PC-3 (cell line): ENCODE measurements around the gene ONECUT3. TPM values are rescaled to one million over a fixed set of nuclear protein-coding genes. Genes with fewer than 3 reads are reported as not detected.

ENCODE experiments used
- ATAC-seq: fragments of 200-7000 bp; cut with Tn5 transposase; 2 replicates; pipeline ENCODE4 v1.9.1; 2020; ENCODE audit warnings: mild to moderate bottlenecking, moderate library complexity
- BruUV-seq: library from RNA; stranded (reverse); fragments of 400-500 nt; replicated peaks from 2 replicates; lab custom pipeline; 2021; lab: Mats Ljungman, UMichigan
- CTCF ChIA-PET: fragments of 300-600 bp; sonication (Branson Sonifier 250); formaldehyde crosslinking; loops from one replicate; lab custom pipeline; 2022; ENCODE audit warnings: antibody characterized with exemption; lab: Charles Lee
- POLR2A ChIA-PET: fragments of 300-600 bp; sonication (Branson Sonifier 250); formaldehyde crosslinking; loops from one replicate; lab custom pipeline; 2022; ENCODE audit warnings: antibody characterized with exemption; ENCODE audit not compliant: unreplicated experiment; lab: Charles Lee
- DNase-seq: peaks from one replicate; pipeline ENCODE4 v3.0.0-alpha.2; 2015
- H2AFZ ChIP-seq: fragments of 300-600 bp; sonication (generic); 2 replicates; pipeline ENCODE4 v1.6.0; 2016; ENCODE audit warnings: antibody characterized with exemption, low read length
- H3F3A ChIP-seq: fragments of 300-600 bp; sonication (generic); one replicate; pipeline ENCODE4 v1.6.0; 2017; ENCODE audit warnings: antibody characterized with exemption, low read length, control low read depth, mild to moderate bottlenecking; ENCODE audit not compliant: unreplicated experiment
- H3K27ac ChIP-seq: fragments of 300-600 bp; sonication (generic); 2 replicates; pipeline ENCODE4 v1.5.1; 2016; ENCODE audit warnings: mild to moderate bottlenecking, low read length
- H3K27me3 ChIP-seq: fragments of 300-600 bp; sonication (generic); 2 replicates; pipeline ENCODE4 v1.6.1; 2016; ENCODE audit warnings: low read length, mixed read lengths
- H3K36me3 ChIP-seq: fragments of 300-600 bp; sonication (generic); 2 replicates; pipeline ENCODE4 v1.6.1; 2016; ENCODE audit warnings: low read depth, mixed run types, low read length, mixed read lengths
- H3K4me1 ChIP-seq: fragments of 300-600 bp; sonication (generic); 2 replicates; pipeline ENCODE4 v1.5.1; 2016; ENCODE audit warnings: low read length; ENCODE audit not compliant: insufficient read depth
- H3K4me2 ChIP-seq: fragments of 300-600 bp; sonication (generic); 2 replicates; pipeline ENCODE4 v1.6.0; 2016; ENCODE audit warnings: low read length
- H3K4me3 ChIP-seq: fragments of 300-600 bp; sonication (generic); 2 replicates; pipeline ENCODE4 v1.5.1; 2016; ENCODE audit warnings: mild to moderate bottlenecking, low read length, mixed read lengths
- H3K79me2 ChIP-seq: fragments of 300-600 bp; sonication (generic); 2 replicates; pipeline ENCODE4 v1.6.1; 2017; ENCODE audit warnings: low read length, mixed read lengths
- H3K9ac ChIP-seq: fragments of 300-600 bp; sonication (generic); 2 replicates; pipeline ENCODE4 v1.6.0; 2016; ENCODE audit warnings: mild to moderate bottlenecking, low read length
- H3K9me2 ChIP-seq: fragments of 300-600 bp; sonication (generic); replicated peaks from 2 replicates; pipeline ENCODE4 v1.6.1; 2016; ENCODE audit warnings: mixed run types, low read length, mixed read lengths
- H3K9me3 ChIP-seq: fragments of 300-600 bp; sonication (generic); 2 replicates; pipeline ENCODE4 v1.6.1; 2016; ENCODE audit warnings: low read length, mixed read lengths
- H4K20me1 ChIP-seq: fragments of 300-600 bp; sonication (generic); 2 replicates; pipeline ENCODE4 v1.6.1; 2016; ENCODE audit warnings: low read length, mixed read lengths
- EZH2 ChIP-seq: fragments of 300-600 bp; sonication (generic); IDR thresholded peaks from one replicate; pipeline ENCODE4 v1.6.1; 2017; ENCODE audit warnings: antibody characterized with exemption, mild to moderate bottlenecking, low read length; ENCODE audit not compliant: unreplicated experiment
- EZH2phosphoT487 ChIP-seq: fragments of 300-600 bp; sonication (generic); IDR thresholded peaks from 2 replicates; pipeline ENCODE4 v1.6.1; 2018; ENCODE audit warnings: mild to moderate bottlenecking, antibody characterized with exemption, low read length, borderline replicate concordance
- intact Hi-C: fragments of 100-400 bp; cut with micrococcal nuclease; formaldehyde crosslinking; loops from 2 replicates; pipeline ENCODE4 v1.9.0; 2023
- total RNA-seq: library from RNA; depleted of rRNA; stranded (reverse); fragments of >200 nt; gene quantifications from 2 replicates; pipeline ENCODE4 v1.2.3, GENCODE V29; 2014
- TF ChIP-seq, protein P1 (sequence below): fragments of 300-600 bp; sonication (generic); conservative IDR thresholded peaks from 2 replicates; pipeline ENCODE4 v1.5.1; 2017; ENCODE audit warnings: antibody characterized with exemption, low read depth, mild to moderate bottlenecking, low read length

The ONECUT3 gene
- total RNA-seq, 1 experiment from 2014 or later = 1.4 TPM

DNA sequence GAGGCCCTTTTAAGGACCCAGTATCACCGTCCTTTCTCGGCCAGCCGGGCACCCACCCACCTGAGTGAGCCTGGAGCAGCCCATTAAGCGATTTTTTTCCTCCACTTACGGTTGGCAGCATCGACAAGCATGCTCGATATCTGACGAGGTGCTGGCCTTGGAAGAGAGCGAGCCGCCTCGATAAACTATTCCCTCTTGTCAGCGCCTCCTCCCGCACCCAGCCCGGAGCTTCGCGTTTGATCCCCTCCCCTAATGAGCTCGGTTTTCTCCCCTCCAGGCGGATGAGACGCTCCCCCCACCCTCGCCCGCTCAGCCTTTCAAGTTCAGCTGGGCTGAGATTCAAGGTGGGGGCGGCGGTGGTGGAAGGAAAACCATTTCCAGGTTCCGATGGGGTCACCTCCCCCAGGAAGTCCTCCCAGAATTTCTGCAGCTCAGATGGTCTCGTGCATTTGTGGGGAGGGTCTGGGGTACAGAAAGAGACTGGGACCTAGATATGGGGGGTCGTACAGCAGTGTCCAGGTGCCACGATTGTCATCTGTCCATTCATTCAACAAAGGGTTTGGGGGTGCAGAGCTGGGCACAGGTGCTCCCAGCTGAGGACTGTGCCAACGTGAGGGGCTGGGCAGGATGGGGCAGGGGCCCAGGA lies 18.9 kb upstream of the ONECUT3 start:
- no peak overlapping the region for H2AFZ ChIP-seq
- no peaks in the 10 kb centered on the region for H3K9me3 ChIP-seq
- no peaks in the 10 kb centered on the region for H3K9me2 ChIP-seq
- H3K4me2 ChIP-seq = no peak overlapping the region
- no peak overlapping the region for H3K27ac ChIP-seq
- no peak for DNase-seq
- no peaks in the 10 kb centered on the region for H4K20me1 ChIP-seq
- ATAC-seq = no peak
- no TSS peak for BruUV-seq
- H3K79me2 ChIP-seq = no peaks in the 10 kb centered on the region
- H3K36me3 ChIP-seq = no peaks in the 10 kb centered on the region
- ChIA-PET CTCF (no interaction called here), POLR2A (no interaction called here)
- H3K27me3 ChIP-seq = no peaks in the 10 kb centered on the region
- TF ChIP-seq EZH2phosphoT487 (no peak), EZH2 (no peak)
- TF ChIP-seq, protein P1, sequence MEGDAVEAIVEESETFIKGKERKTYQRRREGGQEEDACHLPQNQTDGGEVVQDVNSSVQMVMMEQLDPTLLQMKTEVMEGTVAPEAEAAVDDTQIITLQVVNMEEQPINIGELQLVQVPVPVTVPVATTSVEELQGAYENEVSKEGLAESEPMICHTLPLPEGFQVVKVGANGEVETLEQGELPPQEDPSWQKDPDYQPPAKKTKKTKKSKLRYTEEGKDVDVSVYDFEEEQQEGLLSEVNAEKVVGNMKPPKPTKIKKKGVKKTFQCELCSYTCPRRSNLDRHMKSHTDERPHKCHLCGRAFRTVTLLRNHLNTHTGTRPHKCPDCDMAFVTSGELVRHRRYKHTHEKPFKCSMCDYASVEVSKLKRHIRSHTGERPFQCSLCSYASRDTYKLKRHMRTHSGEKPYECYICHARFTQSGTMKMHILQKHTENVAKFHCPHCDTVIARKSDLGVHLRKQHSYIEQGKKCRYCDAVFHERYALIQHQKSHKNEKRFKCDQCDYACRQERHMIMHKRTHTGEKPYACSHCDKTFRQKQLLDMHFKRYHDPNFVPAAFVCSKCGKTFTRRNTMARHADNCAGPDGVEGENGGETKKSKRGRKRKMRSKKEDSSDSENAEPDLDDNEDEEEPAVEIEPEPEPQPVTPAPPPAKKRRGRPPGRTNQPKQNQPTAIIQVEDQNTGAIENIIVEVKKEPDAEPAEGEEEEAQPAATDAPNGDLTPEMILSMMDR = no peak
- H3K4me1 ChIP-seq = peaks cover 6% of the 10 kb centered on the region; the same call in 1 of the 2 replicates
- no peak overlapping the region for H3K9ac ChIP-seq
- intact Hi-C loops = no loop called here
- H3F3A ChIP-seq = no peaks in the 10 kb centered on the region
- H3K4me3 ChIP-seq = no peak overlapping the region

DNA sequence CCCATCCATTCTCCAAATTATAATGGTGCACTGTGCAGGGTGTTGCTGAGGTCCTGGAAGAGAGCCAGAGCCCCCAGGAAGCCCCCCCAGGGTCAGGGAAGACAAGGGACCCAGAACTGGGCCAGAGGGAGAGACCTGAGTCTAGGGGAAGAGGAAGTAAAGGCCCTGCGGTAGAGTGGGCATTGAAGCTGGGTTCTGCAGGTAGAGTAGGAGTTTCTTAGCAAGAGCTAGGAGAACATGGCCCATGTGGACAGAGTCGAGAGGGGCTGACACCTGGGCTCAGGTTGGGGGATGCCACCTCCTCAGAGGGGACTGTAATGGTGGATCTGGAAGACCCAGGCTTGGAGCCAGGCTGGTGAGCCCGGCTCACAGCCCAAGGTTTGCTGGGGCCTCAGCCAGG lies 17.0 kb upstream of the ONECUT3 start:
- Histone ChIP-seq H3K9ac (no peak overlapping the region), H3K9me3 (no peaks in the 10 kb centered on the region), H3K27me3 (no peaks in the 10 kb centered on the region), H2AFZ (no peak overlapping the region), H3K4me3 (no peak overlapping the region), H3K9me2 (no peaks in the 10 kb centered on the region), H3K79me2 (no peaks in the 10 kb centered on the region), H3F3A (no peaks in the 10 kb centered on the region), H3K27ac (no peak overlapping the region), H3K4me1 (peaks cover 6% of the 10 kb centered on the region; the same call in 1 of the 2 replicates), H3K4me2 (no peak overlapping the region), H4K20me1 (no peaks in the 10 kb centered on the region), H3K36me3 (no peaks in the 10 kb centered on the region)
- BruUV-seq = no TSS peak
- intact Hi-C loops = no loop called here
- ATAC-seq = no peak
- POLR2A ChIA-PET = no interaction called here
- TF ChIP-seq EZH2 (no peak), EZH2phosphoT487 (no peak)
- TF ChIP-seq, protein P1 = no peak
- DNase-seq = no peak
- CTCF ChIA-PET = no interaction called here

DNA sequence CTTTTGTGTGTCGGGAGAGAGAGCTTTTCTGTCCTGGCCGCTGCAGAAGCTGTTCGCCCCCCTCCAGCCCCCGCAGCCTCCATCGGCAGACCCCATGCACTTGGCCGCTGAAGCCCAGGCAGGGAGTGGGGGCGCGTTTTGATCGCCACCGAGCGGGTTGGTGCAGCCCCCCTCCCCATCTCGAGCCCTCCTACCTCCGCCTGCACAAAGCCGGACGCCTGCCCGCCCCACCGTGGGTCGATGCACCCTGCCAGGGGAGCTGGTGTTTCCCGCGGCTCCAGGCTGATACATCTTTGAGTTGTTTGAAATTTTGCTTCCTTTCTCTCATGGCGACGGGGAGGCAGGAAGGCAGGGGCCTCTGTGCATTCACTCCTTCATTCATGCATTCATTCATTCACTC lies 16.4 kb upstream of the ONECUT3 start:
- no peaks in the 10 kb centered on the region for H4K20me1 ChIP-seq
- BruUV-seq = no TSS peak
- CTCF ChIA-PET = no interaction called here

More for the DNA sequence above, 16.4 kb upstream of the ONECUT3 start:
- Histone ChIP-seq H2AFZ (no peak overlapping the region), H3K9ac (no peak overlapping the region), H3K79me2 (no peaks in the 10 kb centered on the region), H3F3A (no peaks in the 10 kb centered on the region), H3K9me2 (no peaks in the 10 kb centered on the region), H3K27ac (no peak overlapping the region), H3K9me3 (no peaks in the 10 kb centered on the region), H3K36me3 (no peaks in the 10 kb centered on the region), H3K4me2 (no peak overlapping the region), H3K4me1 (peaks cover 6% of the 10 kb centered on the region; the same call in 1 of the 2 replicates), H3K27me3 (no peaks in the 10 kb centered on the region), H3K4me3 (no peak overlapping the region)
- intact Hi-C loops = no loop called here
- DNase-seq = no peak
- TF ChIP-seq EZH2 (no peak), EZH2phosphoT487 (no peak)
- TF ChIP-seq, protein P1 = no peak
- POLR2A ChIA-PET = no interaction called here
- ATAC-seq = no peak
